ENCODE data around the gene KCNMA1.

The KCNMA1 gene

DNA sequence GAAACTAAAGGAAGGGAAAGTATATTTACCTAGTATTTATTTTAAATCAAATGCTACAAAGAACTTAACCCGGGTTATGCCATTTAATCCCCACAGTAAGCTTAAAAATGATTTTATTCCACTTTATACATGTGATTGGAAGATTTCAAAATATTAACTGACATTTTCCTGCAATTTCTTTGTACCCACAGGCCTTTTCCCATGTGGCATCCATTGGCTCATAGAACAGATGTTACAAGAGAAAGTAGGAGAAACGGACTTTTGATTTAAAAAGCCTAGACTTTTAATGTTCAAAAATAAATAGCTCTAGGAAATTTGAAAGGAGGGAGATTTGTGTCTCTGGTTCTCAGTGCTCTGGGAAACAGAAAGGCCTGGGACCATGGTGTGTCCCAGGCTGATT is 807.9 kb downstream of the KCNMA1 start:
- no peak for DNase-seq (ENCODE audit: low read depth)
- no peak overlapping the region for H3K4me3 ChIP-seq (ENCODE audit: control insufficient read depth, low read depth, low read length)
- TF ChIP-seq, protein P1, sequence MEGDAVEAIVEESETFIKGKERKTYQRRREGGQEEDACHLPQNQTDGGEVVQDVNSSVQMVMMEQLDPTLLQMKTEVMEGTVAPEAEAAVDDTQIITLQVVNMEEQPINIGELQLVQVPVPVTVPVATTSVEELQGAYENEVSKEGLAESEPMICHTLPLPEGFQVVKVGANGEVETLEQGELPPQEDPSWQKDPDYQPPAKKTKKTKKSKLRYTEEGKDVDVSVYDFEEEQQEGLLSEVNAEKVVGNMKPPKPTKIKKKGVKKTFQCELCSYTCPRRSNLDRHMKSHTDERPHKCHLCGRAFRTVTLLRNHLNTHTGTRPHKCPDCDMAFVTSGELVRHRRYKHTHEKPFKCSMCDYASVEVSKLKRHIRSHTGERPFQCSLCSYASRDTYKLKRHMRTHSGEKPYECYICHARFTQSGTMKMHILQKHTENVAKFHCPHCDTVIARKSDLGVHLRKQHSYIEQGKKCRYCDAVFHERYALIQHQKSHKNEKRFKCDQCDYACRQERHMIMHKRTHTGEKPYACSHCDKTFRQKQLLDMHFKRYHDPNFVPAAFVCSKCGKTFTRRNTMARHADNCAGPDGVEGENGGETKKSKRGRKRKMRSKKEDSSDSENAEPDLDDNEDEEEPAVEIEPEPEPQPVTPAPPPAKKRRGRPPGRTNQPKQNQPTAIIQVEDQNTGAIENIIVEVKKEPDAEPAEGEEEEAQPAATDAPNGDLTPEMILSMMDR (IDR thresholded peaks at IDR 0.05; ENCODE audit: control insufficient read depth, insufficient read depth, low read depth, low read length, missing control alignments): no peak
